HepG2 (cell line): Measurements from ENCODE around the gene ACVR1C. TPM values are rescaled to one million over a fixed set of nuclear protein-coding genes. Genes with fewer than 3 reads are reported as not detected.
A peak's percentile ranks its signal among the peaks of the same experiment; 100 is the strongest.

ENCODE experiments used
- AHR ChIP-seq: IDR thresholded peaks from 2 replicates; pipeline ENCODE4 v1.6.1; 2018; ENCODE audit warnings: missing genetic modification reagents, missing compliant biosample characterization
- FOXA1 ChIP-seq, 2 experiments: fragments of 450-650 bp in 1 of 2; sonication (generic) in 1 of 2; formaldehyde crosslinking in 1 of 2; IDR thresholded peaks; 2 replicates each; pipeline versions ENCODE4 v1.4.0 to v1.6.1; 2016 to 2020; ENCODE audit warnings: missing genetic modification reagents in 1 of 2
- HOXA5 ChIP-seq: sonication (generic); formaldehyde crosslinking; IDR thresholded peaks from 2 replicates; pipeline ENCODE4 v1.4.0; 2020; ENCODE audit warnings: missing genetic modification reagents
- MAZ ChIP-seq, 2 experiments: sonication (generic) in 1 of 2; formaldehyde crosslinking in 1 of 2; IDR thresholded peaks; 2 replicates each; pipeline versions ENCODE4 v1.5.0 to v1.6.1; 2012 to 2020; ENCODE audit warnings: low read depth in 2 of 2, mild to moderate bottlenecking in 2 of 2, borderline replicate concordance in 1 of 2, improper control_type of control experiment in 1 of 2, low read length in 1 of 2, missing genetic modification reagents in 1 of 2, moderate library complexity in 1 of 2
- PTBP1 ChIP-seq: fragments of 200-400 bp; formaldehyde crosslinking; IDR thresholded peaks from 2 replicates; pipeline ENCODE4 v1.6.1; 2018; ENCODE audit warnings: low read length, low read depth; ENCODE audit not compliant: poor library complexity, severe bottlenecking
- REL ChIP-seq: sonication (generic); formaldehyde crosslinking; conservative IDR thresholded peaks from 2 replicates; pipeline ENCODE4 v1.8.0; 2022; ENCODE audit warnings: mild to moderate bottlenecking, missing genetic modification reagents, moderate library complexity
- REPIN1 ChIP-seq: sonication (generic); formaldehyde crosslinking; IDR thresholded peaks from 2 replicates; pipeline ENCODE4 v1.8.0; 2022; ENCODE audit warnings: missing genetic modification reagents, low read depth, mild to moderate bottlenecking, borderline replicate concordance
- SMAD9 ChIP-seq: sonication (generic); formaldehyde crosslinking; IDR thresholded peaks from 2 replicates; pipeline ENCODE4 v1.5.1; 2020; ENCODE audit warnings: mild to moderate bottlenecking, missing genetic modification reagents
- SRSF1 ChIP-seq: fragments of 200-400 bp; formaldehyde crosslinking; optimal IDR thresholded peaks from 2 replicates; pipeline ENCODE3; 2017; ENCODE audit warnings: mild to moderate bottlenecking, low read depth, low read length, moderate library complexity
- TFDP2 ChIP-seq: sonication (generic); formaldehyde crosslinking; IDR thresholded peaks from 2 replicates; pipeline ENCODE4 v1.4.0; 2020; ENCODE audit warnings: missing genetic modification reagents
- TFE3 ChIP-seq: IDR thresholded peaks from 2 replicates; pipeline ENCODE4 v1.6.1; 2016
- ZFY ChIP-seq: sonication (generic); formaldehyde crosslinking; IDR thresholded peaks from 2 replicates; pipeline ENCODE4 v1.4.0; 2020; ENCODE audit warnings: missing genetic modification reagents
- ZNF18 ChIP-seq: sonication (generic); formaldehyde crosslinking; IDR thresholded peaks from 2 replicates; pipeline ENCODE4 v1.8.0; 2022; ENCODE audit warnings: mild to moderate bottlenecking, missing genetic modification reagents; ENCODE audit not compliant: insufficient replicate concordance
- ZNF800 ChIP-seq: sonication (generic); formaldehyde crosslinking; IDR thresholded peaks from 2 replicates; pipeline ENCODE4 v1.4.0; 2020; ENCODE audit warnings: missing genetic modification reagents
- ZNF850 ChIP-seq: sonication (generic); formaldehyde crosslinking; conservative IDR thresholded peaks from 2 replicates; pipeline ENCODE4 v1.9.0; 2021; ENCODE audit warnings: mild to moderate bottlenecking, missing genetic modification reagents
- ZSCAN31 ChIP-seq: sonication (generic); formaldehyde crosslinking; IDR thresholded peaks from 2 replicates; pipeline ENCODE4 v1.5.0; 2020; ENCODE audit warnings: low read depth, mild to moderate bottlenecking, missing genetic modification reagents
- polyA plus RNA-seq, 8 experiments: library from polyadenylated mRNA; depleted of rRNA in 3 of 8; stranded (reverse) in 7 of 8; unstranded in 1 of 8; fragments of >200 nt; fragmentation: Illumina TruSeq in 4 of 8; extraction: Trizol in 4 of 8; gene quantifications; 2 replicates each; pipeline versions ENCODE4 v1.2.1 to v1.2.3, GENCODE V29; 2011 to 2016; ENCODE audit warnings: low read depth in 4 of 8, missing spikeins in 1 of 8, mixed read lengths in 1 of 8; ENCODE audit not compliant: insufficient read depth in 1 of 8
- total RNA-seq, 5 experiments: library from RNA; depleted of rRNA; stranded (reverse); fragments of >200 nt; fragmentation: Illumina TruSeq; extraction: Trizol; gene quantifications; 2 replicates each; pipeline ENCODE4 v1.2.3, GENCODE V29; 2016; ENCODE audit warnings: low read depth in 1 of 5

ACVR1C gene
- total and polyA plus RNA-seq, 2 of the 13 experiments (the other 11 are each of a cell fraction or from before 2014, with no cell fraction given), result 0.05 to 1.0 TPM

GRCh38 chr2:157628477-157629415, at the start of gene ACVR1C (continued):
- peak; percentile 68 for TF ChIP-seq MAZ (IDR thresholded peaks at IDR 0.05; ENCODE audit: borderline replicate concordance, low read depth, low read length)
- peak; percentile 69 for TF ChIP-seq MAZ (CRISPR knock-in tag; IDR thresholded peaks at IDR 0.05; ENCODE audit: low read depth)
- TF ChIP-seq REL (CRISPR knock-in tag), result peak; percentile 74; the same call in 1 of the 2 replicates
- TF ChIP-seq ZSCAN31 (CRISPR knock-in tag), result peak; percentile 73
- TF ChIP-seq REPIN1 (CRISPR knock-in tag), result peak; percentile 74
- no peak for TF ChIP-seq ZNF18 (CRISPR knock-in tag)
- peak; percentile 96 for TF ChIP-seq ZNF800 (CRISPR knock-in tag)
- peak; percentile 22 for TF ChIP-seq PTBP1
- 0 out of 2 replicates have a peak, but pooled peaks have one; percentile 19 for TF ChIP-seq TFE3 (CRISPR knock-in tag)
- TF ChIP-seq HOXA5 (CRISPR knock-in tag), result peak; percentile 49; the same call in 1 of the 2 replicates
- TF ChIP-seq AHR (CRISPR knock-in tag), result no peak
- TF ChIP-seq ZFY (CRISPR knock-in tag), result peak; percentile 73
- no peak for TF ChIP-seq FOXA1 (IDR thresholded peaks at IDR 0.05)
- TF ChIP-seq FOXA1 (CRISPR knock-in tag; IDR thresholded peaks at IDR 0.05), result 0 out of 2 replicates have a peak, but pooled peaks have one; percentile 9
- TF ChIP-seq ZNF850 (CRISPR knock-in tag), result no peak
- no peak for TF ChIP-seq SMAD9 (CRISPR knock-in tag)
- peak; percentile 72 for TF ChIP-seq SRSF1
- TF ChIP-seq TFDP2 (CRISPR knock-in tag), result peak; percentile 81
